Measurements from ENCODE around the gene GDF15. TPM values are rescaled to one million over a fixed set of nuclear protein-coding genes. Genes with fewer than 3 reads are reported as not detected.

The GDF15 gene
- total RNA-seq, 1 experiment from 2014 or later: 27.3 TPM

DNA sequence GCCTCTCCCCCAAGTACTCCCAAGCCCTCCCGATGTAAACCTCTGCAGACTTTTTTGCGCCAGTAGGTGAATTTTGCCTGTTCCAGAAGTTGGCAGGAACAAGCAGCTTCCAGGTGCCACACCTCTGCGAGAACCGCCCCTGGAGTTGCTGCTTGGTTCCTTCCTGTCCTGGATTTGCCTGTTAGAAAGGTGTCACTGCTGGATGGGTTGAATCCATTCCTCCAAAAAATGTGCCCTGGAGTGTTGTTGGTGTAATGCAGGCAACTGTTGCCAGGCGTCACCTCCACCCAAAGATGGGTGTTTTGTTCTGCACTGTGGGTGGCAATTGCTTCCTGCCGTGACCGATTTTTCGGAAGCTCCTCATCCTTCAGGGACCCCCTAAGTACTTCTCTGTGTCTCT lies 39.9 kb upstream of the GDF15 start:
- peak overlapping the region; percentile 93 for H3K27ac Mint-ChIP-seq
- no peak for TF ChIP-seq ESRRA (CRISPR knock-in tag; IDR thresholded peaks at IDR 0.05; ENCODE audit: borderline replicate concordance)
- TF ChIP-seq ZNF232 (CRISPR knock-in tag; IDR thresholded peaks at IDR 0.05): no peak
- TF ChIP-seq, protein P1, sequence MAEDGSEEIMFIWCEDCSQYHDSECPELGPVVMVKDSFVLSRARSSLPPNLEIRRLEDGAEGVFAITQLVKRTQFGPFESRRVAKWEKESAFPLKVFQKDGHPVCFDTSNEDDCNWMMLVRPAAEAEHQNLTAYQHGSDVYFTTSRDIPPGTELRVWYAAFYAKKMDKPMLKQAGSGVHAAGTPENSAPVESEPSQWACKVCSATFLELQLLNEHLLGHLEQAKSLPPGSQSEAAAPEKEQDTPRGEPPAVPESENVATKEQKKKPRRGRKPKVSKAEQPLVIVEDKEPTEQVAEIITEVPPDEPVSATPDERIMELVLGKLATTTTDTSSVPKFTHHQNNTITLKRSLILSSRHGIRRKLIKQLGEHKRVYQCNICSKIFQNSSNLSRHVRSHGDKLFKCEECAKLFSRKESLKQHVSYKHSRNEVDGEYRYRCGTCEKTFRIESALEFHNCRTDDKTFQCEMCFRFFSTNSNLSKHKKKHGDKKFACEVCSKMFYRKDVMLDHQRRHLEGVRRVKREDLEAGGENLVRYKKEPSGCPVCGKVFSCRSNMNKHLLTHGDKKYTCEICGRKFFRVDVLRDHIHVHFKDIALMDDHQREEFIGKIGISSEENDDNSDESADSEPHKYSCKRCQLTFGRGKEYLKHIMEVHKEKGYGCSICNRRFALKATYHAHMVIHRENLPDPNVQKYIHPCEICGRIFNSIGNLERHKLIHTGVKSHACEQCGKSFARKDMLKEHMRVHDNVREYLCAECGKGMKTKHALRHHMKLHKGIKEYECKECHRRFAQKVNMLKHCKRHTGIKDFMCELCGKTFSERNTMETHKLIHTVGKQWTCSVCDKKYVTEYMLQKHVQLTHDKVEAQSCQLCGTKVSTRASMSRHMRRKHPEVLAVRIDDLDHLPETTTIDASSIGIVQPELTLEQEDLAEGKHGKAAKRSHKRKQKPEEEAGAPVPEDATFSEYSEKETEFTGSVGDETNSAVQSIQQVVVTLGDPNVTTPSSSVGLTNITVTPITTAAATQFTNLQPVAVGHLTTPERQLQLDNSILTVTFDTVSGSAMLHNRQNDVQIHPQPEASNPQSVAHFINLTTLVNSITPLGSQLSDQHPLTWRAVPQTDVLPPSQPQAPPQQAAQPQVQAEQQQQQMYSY (CRISPR knock-in tag; IDR thresholded peaks at IDR 0.05): no peak
- TF ChIP-seq ATF1 (CRISPR knock-in tag; IDR thresholded peaks at IDR 0.05): no peak
- TF ChIP-seq ZNF423 (CRISPR knock-in tag; IDR thresholded peaks at IDR 0.05): peak; percentile 70
- TF ChIP-seq, protein P2, sequence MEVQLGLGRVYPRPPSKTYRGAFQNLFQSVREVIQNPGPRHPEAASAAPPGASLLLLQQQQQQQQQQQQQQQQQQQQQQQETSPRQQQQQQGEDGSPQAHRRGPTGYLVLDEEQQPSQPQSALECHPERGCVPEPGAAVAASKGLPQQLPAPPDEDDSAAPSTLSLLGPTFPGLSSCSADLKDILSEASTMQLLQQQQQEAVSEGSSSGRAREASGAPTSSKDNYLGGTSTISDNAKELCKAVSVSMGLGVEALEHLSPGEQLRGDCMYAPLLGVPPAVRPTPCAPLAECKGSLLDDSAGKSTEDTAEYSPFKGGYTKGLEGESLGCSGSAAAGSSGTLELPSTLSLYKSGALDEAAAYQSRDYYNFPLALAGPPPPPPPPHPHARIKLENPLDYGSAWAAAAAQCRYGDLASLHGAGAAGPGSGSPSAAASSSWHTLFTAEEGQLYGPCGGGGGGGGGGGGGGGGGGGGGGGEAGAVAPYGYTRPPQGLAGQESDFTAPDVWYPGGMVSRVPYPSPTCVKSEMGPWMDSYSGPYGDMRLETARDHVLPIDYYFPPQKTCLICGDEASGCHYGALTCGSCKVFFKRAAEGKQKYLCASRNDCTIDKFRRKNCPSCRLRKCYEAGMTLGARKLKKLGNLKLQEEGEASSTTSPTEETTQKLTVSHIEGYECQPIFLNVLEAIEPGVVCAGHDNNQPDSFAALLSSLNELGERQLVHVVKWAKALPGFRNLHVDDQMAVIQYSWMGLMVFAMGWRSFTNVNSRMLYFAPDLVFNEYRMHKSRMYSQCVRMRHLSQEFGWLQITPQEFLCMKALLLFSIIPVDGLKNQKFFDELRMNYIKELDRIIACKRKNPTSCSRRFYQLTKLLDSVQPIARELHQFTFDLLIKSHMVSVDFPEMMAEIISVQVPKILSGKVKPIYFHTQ (CRISPR knock-in tag; IDR thresholded peaks at IDR 0.05): no peak
- TF ChIP-seq, protein P3, sequence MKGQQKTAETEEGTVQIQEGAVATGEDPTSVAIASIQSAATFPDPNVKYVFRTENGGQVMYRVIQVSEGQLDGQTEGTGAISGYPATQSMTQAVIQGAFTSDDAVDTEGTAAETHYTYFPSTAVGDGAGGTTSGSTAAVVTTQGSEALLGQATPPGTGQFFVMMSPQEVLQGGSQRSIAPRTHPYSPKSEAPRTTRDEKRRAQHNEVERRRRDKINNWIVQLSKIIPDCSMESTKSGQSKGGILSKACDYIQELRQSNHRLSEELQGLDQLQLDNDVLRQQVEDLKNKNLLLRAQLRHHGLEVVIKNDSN (CRISPR knock-in tag; IDR thresholded peaks at IDR 0.05): no peak
- no peak for TF ChIP-seq FOXK1 (CRISPR knock-in tag; IDR thresholded peaks at IDR 0.05)
- TF ChIP-seq, protein P4, sequence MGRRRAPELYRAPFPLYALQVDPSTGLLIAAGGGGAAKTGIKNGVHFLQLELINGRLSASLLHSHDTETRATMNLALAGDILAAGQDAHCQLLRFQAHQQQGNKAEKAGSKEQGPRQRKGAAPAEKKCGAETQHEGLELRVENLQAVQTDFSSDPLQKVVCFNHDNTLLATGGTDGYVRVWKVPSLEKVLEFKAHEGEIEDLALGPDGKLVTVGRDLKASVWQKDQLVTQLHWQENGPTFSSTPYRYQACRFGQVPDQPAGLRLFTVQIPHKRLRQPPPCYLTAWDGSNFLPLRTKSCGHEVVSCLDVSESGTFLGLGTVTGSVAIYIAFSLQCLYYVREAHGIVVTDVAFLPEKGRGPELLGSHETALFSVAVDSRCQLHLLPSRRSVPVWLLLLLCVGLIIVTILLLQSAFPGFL (CRISPR knock-in tag; IDR thresholded peaks at IDR 0.05; ENCODE audit: borderline replicate concordance): no peak
- 0 out of 2 replicates have a peak, but pooled peaks have one; percentile 32 for TF ChIP-seq TEAD1 (CRISPR knock-in tag; IDR thresholded peaks at IDR 0.05)
- TF ChIP-seq, protein P5, sequence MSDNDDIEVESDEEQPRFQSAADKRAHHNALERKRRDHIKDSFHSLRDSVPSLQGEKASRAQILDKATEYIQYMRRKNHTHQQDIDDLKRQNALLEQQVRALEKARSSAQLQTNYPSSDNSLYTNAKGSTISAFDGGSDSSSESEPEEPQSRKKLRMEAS (CRISPR knock-in tag; IDR thresholded peaks at IDR 0.05): no peak
- TF ChIP-seq EMX1 (CRISPR knock-in tag; IDR thresholded peaks at IDR 0.05): no peak
- TF ChIP-seq, protein P6, sequence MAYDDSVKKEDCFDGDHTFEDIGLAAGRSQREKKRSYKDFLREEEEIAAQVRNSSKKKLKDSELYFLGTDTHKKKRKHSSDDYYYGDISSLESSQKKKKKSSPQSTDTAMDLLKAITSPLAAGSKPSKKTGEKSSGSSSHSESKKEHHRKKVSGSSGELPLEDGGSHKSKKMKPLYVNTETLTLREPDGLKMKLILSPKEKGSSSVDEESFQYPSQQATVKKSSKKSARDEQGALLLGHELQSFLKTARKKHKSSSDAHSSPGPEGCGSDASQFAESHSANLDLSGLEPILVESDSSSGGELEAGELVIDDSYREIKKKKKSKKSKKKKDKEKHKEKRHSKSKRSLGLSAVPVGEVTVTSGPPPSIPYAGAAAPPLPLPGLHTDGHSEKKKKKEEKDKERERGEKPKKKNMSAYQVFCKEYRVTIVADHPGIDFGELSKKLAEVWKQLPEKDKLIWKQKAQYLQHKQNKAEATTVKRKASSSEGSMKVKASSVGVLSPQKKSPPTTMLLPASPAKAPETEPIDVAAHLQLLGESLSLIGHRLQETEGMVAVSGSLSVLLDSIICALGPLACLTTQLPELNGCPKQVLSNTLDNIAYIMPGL (CRISPR knock-in tag; IDR thresholded peaks at IDR 0.05): no peak
- peak overlapping the region; percentile 26; the same call in 1 of the 2 replicates for H3K4me3 Mint-ChIP-seq
- ATAC-seq (peak; percentile 61), DNase-seq (ENCODE audit: low spot score) (peak; percentile 31)
- POLR2A ChIA-PET: interaction anchor here (0.6 to 3.6 kb wide), 4 partner anchors 42 to 72 kb away, joined by 3 to 18 read pairs (median 5); partner anchors contain the start of gene JUND
- H3K36me3 Mint-ChIP-seq: peaks cover 22% of the 10 kb centered on the region
- CTCF ChIA-PET: interaction anchor here (0.6 to 5.0 kb wide), 11 partner anchors 17 to 113 kb away, joined by 3 to 28 read pairs (median 7); partner anchors contain the start of gene GDF15
- no peaks in the 10 kb centered on the region for H3K9me3 Mint-ChIP-seq
- no peaks in the 10 kb centered on the region for H3K27me3 Mint-ChIP-seq (ENCODE audit: low read depth)
- peaks cover 53% of the 10 kb centered on the region for H3K4me1 Mint-ChIP-seq

DNA sequence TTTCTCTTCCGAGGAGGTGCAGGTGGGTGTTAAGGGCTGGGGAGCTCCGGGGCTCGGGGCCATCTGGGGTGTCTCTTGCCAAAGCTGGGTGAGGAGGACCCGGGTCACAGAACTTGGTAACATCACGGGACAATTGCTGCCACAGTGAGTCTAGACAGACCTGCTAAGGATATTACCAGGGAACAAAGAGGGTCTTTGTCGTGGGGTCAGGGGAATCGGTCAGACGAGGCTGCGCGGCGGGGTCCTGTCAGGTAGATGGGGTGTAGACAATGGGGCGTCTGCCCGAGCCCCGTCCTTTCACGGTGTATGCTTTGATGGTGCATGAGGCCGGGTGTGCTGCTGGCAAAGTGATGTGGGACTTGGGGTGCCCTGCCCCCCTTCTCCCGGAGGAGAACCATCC lies 37.8 kb upstream of the GDF15 start:
- DNase-seq (ENCODE audit: low spot score) (no peak), ATAC-seq (no peak)
- peaks cover 38% of the 10 kb centered on the region for H3K4me1 Mint-ChIP-seq
- POLR2A ChIA-PET: no interaction called here
- no peak overlapping the region for H3K4me3 Mint-ChIP-seq
- peak overlapping the region; percentile 72; the same call in 1 of the 2 replicates for H3K27ac Mint-ChIP-seq
- CTCF ChIA-PET: interaction anchor here (0.6 to 2.7 kb wide), 5 partner anchors 38 to 241 kb away, joined by 3 to 25 read pairs (median 12); partner anchors contain the start of genes GDF15 and SSBP4
- H3K27me3 Mint-ChIP-seq (ENCODE audit: low read depth): no peaks in the 10 kb centered on the region
- H3K9me3 Mint-ChIP-seq: no peaks in the 10 kb centered on the region
- peaks cover 22% of the 10 kb centered on the region for H3K36me3 Mint-ChIP-seq
- TF ChIP-seq, protein P7, sequence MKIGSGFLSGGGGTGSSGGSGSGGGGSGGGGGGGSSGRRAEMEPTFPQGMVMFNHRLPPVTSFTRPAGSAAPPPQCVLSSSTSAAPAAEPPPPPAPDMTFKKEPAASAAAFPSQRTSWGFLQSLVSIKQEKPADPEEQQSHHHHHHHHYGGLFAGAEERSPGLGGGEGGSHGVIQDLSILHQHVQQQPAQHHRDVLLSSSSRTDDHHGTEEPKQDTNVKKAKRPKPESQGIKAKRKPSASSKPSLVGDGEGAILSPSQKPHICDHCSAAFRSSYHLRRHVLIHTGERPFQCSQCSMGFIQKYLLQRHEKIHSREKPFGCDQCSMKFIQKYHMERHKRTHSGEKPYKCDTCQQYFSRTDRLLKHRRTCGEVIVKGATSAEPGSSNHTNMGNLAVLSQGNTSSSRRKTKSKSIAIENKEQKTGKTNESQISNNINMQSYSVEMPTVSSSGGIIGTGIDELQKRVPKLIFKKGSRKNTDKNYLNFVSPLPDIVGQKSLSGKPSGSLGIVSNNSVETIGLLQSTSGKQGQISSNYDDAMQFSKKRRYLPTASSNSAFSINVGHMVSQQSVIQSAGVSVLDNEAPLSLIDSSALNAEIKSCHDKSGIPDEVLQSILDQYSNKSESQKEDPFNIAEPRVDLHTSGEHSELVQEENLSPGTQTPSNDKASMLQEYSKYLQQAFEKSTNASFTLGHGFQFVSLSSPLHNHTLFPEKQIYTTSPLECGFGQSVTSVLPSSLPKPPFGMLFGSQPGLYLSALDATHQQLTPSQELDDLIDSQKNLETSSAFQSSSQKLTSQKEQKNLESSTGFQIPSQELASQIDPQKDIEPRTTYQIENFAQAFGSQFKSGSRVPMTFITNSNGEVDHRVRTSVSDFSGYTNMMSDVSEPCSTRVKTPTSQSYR (CRISPR knock-in tag; IDR thresholded peaks at IDR 0.05): no peak
- TF ChIP-seq TEAD4 (CRISPR knock-in tag; IDR thresholded peaks at IDR 0.05) (no peak), TP53 (CRISPR knock-in tag; IDR thresholded peaks at IDR 0.05) (no peak)

Measured in WTC11 (cell line).